Omental fat pad (tissue), 4 donors: ENCODE measurements around the gene PLXNC1. TPM values are rescaled to one million over a fixed set of nuclear protein-coding genes. Genes with fewer than 3 reads are reported as not detected.

Source experiments
- ATAC-seq: fragments of 150-250 bp; one replicate; pipeline ENCODE4 v1.9.1; 2016; ENCODE audit warnings: mild to moderate bottlenecking, moderate library complexity; ENCODE audit not compliant: low FRiP score
- DNase-seq: peaks from one replicate; pipeline ENCODE4 v3.0.0-alpha.2; 2019; ENCODE audit warnings: low spot score
- total RNA-seq, 4 donors: library from RNA; depleted of rRNA; stranded (reverse); fragments of >200 nt; gene quantifications; one replicate each; pipeline ENCODE4 v1.1.0, GENCODE V29; 2016
- TF ChIP-seq, protein P1 (sequence below), 3 donors: fragments of 450-650 bp; IDR thresholded peaks; one replicate each; pipeline ENCODE4 v1.5.1; 2016 to 2017; ENCODE audit warnings: antibody characterized with exemption in 3 of 3, mild to moderate bottlenecking in 3 of 3, moderate library complexity in 2 of 3

PLXNC1 gene
- total RNA-seq, 4 donors from 2014 or later: 4.2 to 42.7 (median 8.6) TPM

DNA sequence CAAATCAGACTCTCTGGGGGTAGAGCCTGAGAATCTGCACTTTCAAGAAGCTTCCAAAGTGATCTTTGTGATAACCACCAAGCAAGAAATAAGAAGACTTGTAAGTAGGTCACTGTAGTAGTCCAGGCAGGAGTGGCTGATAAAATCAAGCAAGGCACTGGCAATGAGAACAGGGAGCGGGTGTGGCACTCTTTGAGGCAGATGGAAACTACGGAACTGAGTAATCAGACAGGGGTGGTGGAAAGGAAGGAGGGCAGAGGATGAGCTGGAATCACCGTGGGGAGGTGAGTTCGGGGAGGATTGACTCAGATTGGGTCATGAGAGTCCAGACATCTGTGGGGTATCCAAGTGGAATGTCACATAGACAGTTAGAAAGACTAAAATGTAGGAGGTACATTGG is 44.4 kb upstream of the PLXNC1 start:
- DNase-seq (no peak), ATAC-seq (no peak)
- TF ChIP-seq, protein P1, sequence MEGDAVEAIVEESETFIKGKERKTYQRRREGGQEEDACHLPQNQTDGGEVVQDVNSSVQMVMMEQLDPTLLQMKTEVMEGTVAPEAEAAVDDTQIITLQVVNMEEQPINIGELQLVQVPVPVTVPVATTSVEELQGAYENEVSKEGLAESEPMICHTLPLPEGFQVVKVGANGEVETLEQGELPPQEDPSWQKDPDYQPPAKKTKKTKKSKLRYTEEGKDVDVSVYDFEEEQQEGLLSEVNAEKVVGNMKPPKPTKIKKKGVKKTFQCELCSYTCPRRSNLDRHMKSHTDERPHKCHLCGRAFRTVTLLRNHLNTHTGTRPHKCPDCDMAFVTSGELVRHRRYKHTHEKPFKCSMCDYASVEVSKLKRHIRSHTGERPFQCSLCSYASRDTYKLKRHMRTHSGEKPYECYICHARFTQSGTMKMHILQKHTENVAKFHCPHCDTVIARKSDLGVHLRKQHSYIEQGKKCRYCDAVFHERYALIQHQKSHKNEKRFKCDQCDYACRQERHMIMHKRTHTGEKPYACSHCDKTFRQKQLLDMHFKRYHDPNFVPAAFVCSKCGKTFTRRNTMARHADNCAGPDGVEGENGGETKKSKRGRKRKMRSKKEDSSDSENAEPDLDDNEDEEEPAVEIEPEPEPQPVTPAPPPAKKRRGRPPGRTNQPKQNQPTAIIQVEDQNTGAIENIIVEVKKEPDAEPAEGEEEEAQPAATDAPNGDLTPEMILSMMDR (IDR thresholded peaks at IDR 0.05): no peak

DNA sequence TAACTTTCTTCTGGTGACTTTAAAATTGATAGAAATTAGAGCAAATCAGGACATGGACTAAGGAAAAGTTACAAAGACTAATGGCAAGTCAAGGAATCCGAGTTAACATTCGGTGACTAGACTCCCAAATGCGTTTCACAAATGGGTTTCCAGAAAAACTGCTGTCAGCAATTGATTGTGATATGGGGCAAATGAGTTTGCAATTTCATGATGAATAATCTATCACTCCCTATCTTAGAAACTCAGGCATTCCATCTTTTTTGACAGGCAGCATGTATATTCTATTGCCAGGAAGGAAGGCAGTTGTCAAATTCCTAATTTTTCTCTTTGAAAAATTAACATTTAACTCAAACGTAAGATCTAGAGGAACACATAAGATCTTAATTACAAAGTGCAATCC is 40.5 kb upstream of the PLXNC1 start:
- TF ChIP-seq, protein P1 (IDR thresholded peaks at IDR 0.05): no peak
- DNase-seq (no peak), ATAC-seq (no peak)

DNA sequence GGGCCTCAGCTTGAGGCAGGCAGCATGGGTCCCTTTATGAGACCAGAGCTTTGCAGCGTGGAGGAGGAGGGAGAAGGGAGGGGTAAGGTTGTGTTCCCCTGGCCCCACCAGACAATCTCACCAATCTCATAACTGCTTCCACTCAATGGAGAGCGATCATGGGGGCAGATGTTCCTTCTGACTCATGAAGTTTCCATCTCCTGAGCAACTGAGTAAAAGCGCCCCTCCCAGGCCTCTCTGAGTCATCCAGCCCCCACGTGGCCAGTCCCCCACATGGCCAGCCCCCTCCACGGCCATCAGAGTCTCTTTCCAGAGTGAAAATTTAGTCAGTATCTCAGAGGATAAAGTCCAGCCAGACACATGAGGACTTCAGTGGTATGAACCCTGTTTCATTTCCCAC is 39.2 kb upstream of the PLXNC1 start:
- peak; percentile 28 for ATAC-seq
- DNase-seq: no peak
- TF ChIP-seq, protein P1 (IDR thresholded peaks at IDR 0.05): no peak

DNA sequence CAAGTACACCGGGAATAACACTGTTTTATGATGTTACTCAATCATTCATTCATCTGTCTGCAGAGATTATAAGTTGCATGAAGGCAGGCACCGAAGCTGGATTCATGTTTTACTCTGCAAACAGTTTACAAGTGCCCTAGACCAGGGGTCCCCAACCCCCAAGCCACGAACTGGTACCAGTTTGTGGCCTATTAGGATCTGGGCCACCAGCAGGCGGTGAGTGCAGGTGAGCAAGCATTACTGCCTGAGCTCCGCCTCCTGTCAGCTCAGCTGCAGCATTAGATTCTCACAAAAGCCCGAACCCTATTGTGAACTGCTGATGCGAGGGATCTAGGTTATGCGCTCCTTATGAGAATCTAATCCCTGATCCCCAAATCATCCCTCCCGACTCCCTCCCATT is 38.1 kb upstream of the PLXNC1 start:
- DNase-seq (no peak), ATAC-seq (no peak)
- TF ChIP-seq, protein P1 (IDR thresholded peaks at IDR 0.05): no peak

DNA sequence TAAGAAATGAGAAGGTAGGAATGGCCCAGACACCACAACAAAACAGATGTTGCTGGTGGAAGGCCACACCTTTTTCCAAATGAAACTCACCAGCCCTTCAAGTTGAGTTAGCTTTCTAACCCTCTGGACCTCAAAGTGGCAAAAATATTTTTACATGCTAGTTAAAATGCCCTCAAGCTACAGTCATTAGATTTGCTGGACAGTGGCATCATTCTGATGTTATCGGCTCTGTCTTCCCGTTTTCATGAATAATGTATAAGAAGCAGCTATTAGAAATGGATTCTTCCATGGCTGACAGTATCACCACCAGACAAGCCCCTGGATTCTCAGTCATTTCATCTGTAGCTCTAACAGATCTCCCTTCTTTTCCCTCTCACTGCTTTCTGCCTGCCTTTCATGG is 37.1 kb upstream of the PLXNC1 start:
- TF ChIP-seq, protein P1 (IDR thresholded peaks at IDR 0.05): no peak
- ATAC-seq (no peak), DNase-seq (no peak)

DNA sequence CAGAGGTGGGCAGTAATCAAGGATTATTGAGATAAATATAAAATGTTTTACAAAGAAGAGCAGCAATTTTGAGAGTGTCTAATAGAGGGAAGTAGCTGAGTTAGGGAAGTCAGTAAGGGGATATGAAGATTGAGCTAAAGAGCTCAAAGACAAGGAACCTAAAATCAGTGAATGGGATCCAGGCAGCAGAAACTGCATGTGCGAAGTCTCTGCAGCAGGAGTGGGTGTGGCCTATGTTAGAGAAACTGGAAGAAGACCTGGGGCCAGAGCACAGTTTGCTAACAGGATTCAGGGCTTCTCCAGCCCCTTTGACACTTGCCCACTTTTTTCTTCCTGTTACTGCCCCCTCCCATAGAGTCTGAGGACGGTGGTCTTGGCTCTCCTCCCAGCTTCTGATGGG is 36.3 kb upstream of the PLXNC1 start:
- DNase-seq (no peak), ATAC-seq (no peak)
- TF ChIP-seq, protein P1 (IDR thresholded peaks at IDR 0.05): no peak

DNA sequence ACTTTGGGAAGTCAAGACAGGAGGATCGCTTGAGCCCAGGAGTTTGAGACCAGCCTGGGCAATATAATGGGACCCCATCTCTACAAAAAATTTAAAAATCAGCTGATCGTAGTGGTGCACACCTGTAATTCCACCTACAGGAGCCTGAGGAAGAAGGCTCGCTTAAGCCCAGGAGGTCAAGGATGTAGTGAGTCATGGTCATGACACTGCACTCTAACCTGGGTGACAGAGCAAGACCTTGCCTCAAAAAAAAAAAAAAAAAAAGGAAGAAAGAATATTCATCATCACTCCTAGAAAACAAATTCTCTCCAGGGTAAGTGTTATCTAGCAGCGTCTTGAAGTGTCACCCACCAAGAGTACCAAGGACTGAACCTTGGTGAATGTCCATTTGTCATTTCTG is 34.2 kb upstream of the PLXNC1 start:
- TF ChIP-seq, protein P1 (IDR thresholded peaks at IDR 0.05): no peak

More for the DNA sequence above, 34.2 kb upstream of the PLXNC1 start:
- ATAC-seq (no peak), DNase-seq (no peak)
